ENCODE data around the gene TMEM163. TPM values are rescaled to one million over a fixed set of nuclear protein-coding genes. Genes with fewer than 3 reads are reported as not detected.

Gene TMEM163
- total RNA-seq, 6 experiments from 2014 or later = 0.06 to 0.20 (median 0.07) TPM; not detected in 3

DNA sequence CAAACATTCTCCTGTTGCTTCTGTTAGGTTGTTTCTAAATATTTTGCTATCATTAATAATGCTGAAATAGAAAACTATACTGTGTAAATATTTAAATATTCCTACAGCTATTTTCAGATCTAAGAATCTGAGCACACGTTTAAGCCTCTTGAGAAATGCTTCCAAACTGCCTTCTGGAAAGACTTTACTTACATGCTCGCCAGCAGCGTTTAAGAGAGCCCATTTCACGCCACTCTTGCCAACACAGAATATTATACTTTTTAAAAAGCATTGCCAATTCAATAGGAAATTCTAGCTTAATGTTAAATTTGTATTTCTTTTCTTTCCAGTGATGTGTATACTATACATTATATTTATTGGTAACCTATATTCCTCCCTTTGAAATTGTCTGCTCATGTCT is 92.0 kb downstream of the TMEM163 start:
- Histone ChIP-seq H3K9me3 (no peaks in the 10 kb centered on the region), H3K27me3 (no peaks in the 10 kb centered on the region), H3K4me1 (no peaks in the 10 kb centered on the region), H3K4me3 (no peak overlapping the region), H3K36me3 (no peaks in the 10 kb centered on the region), H3K27ac (no peak overlapping the region)
- WGBS (ENCODE audit: insufficient coverage, low coverage, low lambda C conversion rate, missing lambda C conversion rate) = 61% methylated on average over 4 of the region's 4 CpGs
- TF ChIP-seq, protein P1, sequence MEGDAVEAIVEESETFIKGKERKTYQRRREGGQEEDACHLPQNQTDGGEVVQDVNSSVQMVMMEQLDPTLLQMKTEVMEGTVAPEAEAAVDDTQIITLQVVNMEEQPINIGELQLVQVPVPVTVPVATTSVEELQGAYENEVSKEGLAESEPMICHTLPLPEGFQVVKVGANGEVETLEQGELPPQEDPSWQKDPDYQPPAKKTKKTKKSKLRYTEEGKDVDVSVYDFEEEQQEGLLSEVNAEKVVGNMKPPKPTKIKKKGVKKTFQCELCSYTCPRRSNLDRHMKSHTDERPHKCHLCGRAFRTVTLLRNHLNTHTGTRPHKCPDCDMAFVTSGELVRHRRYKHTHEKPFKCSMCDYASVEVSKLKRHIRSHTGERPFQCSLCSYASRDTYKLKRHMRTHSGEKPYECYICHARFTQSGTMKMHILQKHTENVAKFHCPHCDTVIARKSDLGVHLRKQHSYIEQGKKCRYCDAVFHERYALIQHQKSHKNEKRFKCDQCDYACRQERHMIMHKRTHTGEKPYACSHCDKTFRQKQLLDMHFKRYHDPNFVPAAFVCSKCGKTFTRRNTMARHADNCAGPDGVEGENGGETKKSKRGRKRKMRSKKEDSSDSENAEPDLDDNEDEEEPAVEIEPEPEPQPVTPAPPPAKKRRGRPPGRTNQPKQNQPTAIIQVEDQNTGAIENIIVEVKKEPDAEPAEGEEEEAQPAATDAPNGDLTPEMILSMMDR (IDR thresholded peaks at IDR 0.05) = no peak
- no peak for TF ChIP-seq POLR2A (IDR thresholded peaks at IDR 0.05)
- intact Hi-C loops (cut with DNase I) = no loop called here
- ATAC-seq (no peak), DNase-seq (no peak)

DNA sequence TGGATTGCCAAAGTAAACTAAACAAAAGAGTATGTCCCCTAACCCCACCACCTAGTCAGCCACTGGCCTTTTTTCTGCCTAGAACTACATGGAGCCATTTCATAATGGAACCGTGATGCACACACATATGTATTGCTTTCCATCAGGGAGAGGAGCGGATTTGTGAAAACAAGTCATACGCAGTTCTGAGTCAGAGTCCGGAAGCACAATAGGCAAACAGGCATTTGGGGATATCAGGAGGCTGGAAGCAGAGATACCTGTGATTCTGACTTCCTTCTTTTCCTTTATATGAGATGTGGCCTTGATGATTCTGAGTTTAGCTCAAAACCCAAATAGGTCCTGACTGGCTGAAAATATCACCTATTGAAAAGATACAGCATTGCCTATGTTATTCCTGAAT is 93.5 kb downstream of the TMEM163 start:
- intact Hi-C loops (cut with DNase I) = no loop called here
- DNase-seq (no peak), ATAC-seq (no peak)
- no peak overlapping the region for H3K27ac ChIP-seq
- WGBS (ENCODE audit: insufficient coverage, low coverage, low lambda C conversion rate, missing lambda C conversion rate) = 94% methylated on average over 4 of the region's 4 CpGs
- no peaks in the 10 kb centered on the region for H3K27me3 ChIP-seq
- no peaks in the 10 kb centered on the region for H3K4me1 ChIP-seq
- TF ChIP-seq, protein P1 (IDR thresholded peaks at IDR 0.05) = no peak
- no peak for TF ChIP-seq POLR2A (IDR thresholded peaks at IDR 0.05)
- H3K9me3 ChIP-seq = no peaks in the 10 kb centered on the region
- H3K4me3 ChIP-seq = no peak overlapping the region
- no peaks in the 10 kb centered on the region for H3K36me3 ChIP-seq

DNA sequence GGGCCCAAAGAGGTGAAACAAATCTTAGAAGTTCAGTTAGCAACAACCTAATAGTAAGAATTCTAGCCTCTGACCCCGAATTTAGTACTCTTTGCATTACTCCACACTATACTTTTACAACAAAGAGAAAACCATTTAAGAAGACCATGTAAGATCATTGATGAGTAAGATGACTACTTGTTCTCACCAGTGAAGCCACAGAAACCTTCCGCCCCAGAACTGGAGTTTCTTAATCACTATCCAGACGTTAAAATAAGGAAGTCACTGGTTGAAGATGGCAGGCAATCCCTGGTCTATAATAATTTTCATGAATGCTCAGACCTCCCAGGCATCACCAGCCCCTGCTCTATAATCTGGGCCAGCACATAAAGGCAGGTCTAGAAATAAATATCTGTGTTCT is 95.0 kb downstream of the TMEM163 start:
- no peak for TF ChIP-seq POLR2A (IDR thresholded peaks at IDR 0.05)
- TF ChIP-seq, protein P1 (IDR thresholded peaks at IDR 0.05) = no peak
- whole genome bisulfite sequencing (ENCODE audit: insufficient coverage, low coverage, low lambda C conversion rate, missing lambda C conversion rate) = 29% methylated on average over 3 of the region's 3 CpGs
- intact Hi-C loops (cut with DNase I) = no loop called here
- no peak overlapping the region for H3K27ac ChIP-seq
- ATAC-seq (no peak), DNase-seq (no peak)
- H3K36me3 ChIP-seq = no peaks in the 10 kb centered on the region
- H3K4me3 ChIP-seq = no peak overlapping the region
- no peaks in the 10 kb centered on the region for H3K27me3 ChIP-seq
- no peaks in the 10 kb centered on the region for H3K9me3 ChIP-seq
- H3K4me1 ChIP-seq = no peaks in the 10 kb centered on the region

- intact Hi-C loops (cut with DNase I) = no loop called here
- WGBS (ENCODE audit: insufficient coverage, low coverage, low lambda C conversion rate, missing lambda C conversion rate) = 54% methylated on average over 3 of the region's 3 CpGs
- DNase-seq (no peak), ATAC-seq (no peak)
- no peaks in the 10 kb centered on the region for H3K9me3 ChIP-seq
- TF ChIP-seq POLR2A (IDR thresholded peaks at IDR 0.05) = no peak
- TF ChIP-seq, protein P1 (IDR thresholded peaks at IDR 0.05) = no peak
- H3K4me1 ChIP-seq = no peaks in the 10 kb centered on the region
- H3K27me3 ChIP-seq = no peaks in the 10 kb centered on the region
- no peak overlapping the region for H3K4me3 ChIP-seq
- no peak overlapping the region for H3K27ac ChIP-seq
- H3K36me3 ChIP-seq = no peaks in the 10 kb centered on the region
Observed at GRCh38 chr2:134623046-134623445, 95.8 kb downstream of the TMEM163 start.
